Stomach (tissue), 9 donors: ENCODE measurements around the gene ASPG. TPM values are rescaled to one million over a fixed set of nuclear protein-coding genes. Genes with fewer than 3 reads are reported as not detected.

Experiments used
- DNase-seq, 2 donors: peaks; one replicate each; pipeline versions ENCODE4 v3.0.0 to v3.0.0-alpha.2; 2013 to 2019
- H3K27ac ChIP-seq, 5 donors: fragments of 200-600 bp in 4 of 5; sonication (generic) in 4 of 5; one replicate each; pipeline ENCODE4 v1.5.1; 2013 to 2019; ENCODE audit warnings: mild to moderate bottlenecking in 1 of 5, moderate library complexity in 1 of 5
- H3K27me3 ChIP-seq, 3 donors: fragments of 200-600 bp; sonication (generic); one replicate each; pipeline ENCODE4 v1.5.1; 2017 to 2019; ENCODE audit warnings: mixed run types in 1 of 3
- H3K36me3 ChIP-seq, 4 donors: fragments of 200-600 bp; sonication (generic); 1 replicate in 3 of 4; 2 replicates in 1 of 4; pipeline ENCODE4 v1.5.1; 2016 to 2019
- H3K4me1 ChIP-seq, 4 donors: fragments of 200-600 bp; sonication (generic); one replicate each; pipeline ENCODE4 v1.5.1; 2016 to 2019
- H3K4me3 ChIP-seq, 4 donors: fragments of 200-600 bp; sonication (generic) in 3 of 4; one replicate each; pipeline ENCODE4 v1.5.1; 2016 to 2019; ENCODE audit warnings: mild to moderate bottlenecking in 1 of 4
- H3K9me3 ChIP-seq, 4 donors: fragments of 200-600 bp; sonication (generic); one replicate each; pipeline ENCODE4 v1.5.1; 2016 to 2019
- EP300 ChIP-seq: sonication (generic); formaldehyde crosslinking; IDR thresholded peaks from one replicate; pipeline ENCODE4 v1.6.1; 2017; ENCODE audit warnings: antibody characterized with exemption
- POLR2A ChIP-seq, 4 donors: fragments of 450-650 bp; IDR thresholded peaks; one replicate each; pipeline ENCODE4 v1.6.1; 2016; ENCODE audit warnings: antibody characterized with exemption in 4 of 4, control low read depth in 2 of 4, mild to moderate bottlenecking in 1 of 4, moderate library complexity in 1 of 4
- POLR2AphosphoS5 ChIP-seq, 3 donors: sonication (generic); formaldehyde crosslinking; IDR thresholded peaks; one replicate each; pipeline ENCODE4 v1.6.1; 2016; ENCODE audit warnings: antibody characterized with exemption in 3 of 3
- WGBS, 5 donors: extraction: QIAGEN DNeasy Blood & Tissue Kit in 3 of 5; methylation state at CpG; one replicate each; pipeline versions ENCODE4 v1.1.5 to v1.1.7; 2013 to 2018; 5-methylcytosine and 5-hydroxymethylcytosine counted together
- intact Hi-C: fragments of 100-400 bp; cut with DNase I; formaldehyde crosslinking; loops from one replicate; pipeline ENCODE4 v1.15.1; 2023; ENCODE audit warnings: low total_unique reads
- polyA plus RNA-seq, 3 donors: library from polyadenylated mRNA; stranded (reverse); fragments of 200-250 nt; gene quantifications; one replicate each; pipeline ENCODE4 v1.2.3, GENCODE V29; 2013
- total RNA-seq, 5 donors: library from RNA; depleted of rRNA; stranded (reverse); fragments of >200 nt; gene quantifications; one replicate each; pipeline versions ENCODE4 v1.1.0 to v1.2.3, GENCODE V29; 2014 to 2016
- TF ChIP-seq, protein P1 (sequence below), 7 experiments: fragments of 450-650 bp in 4 of 7; fragments of 200-600 bp in 3 of 7; sonication (generic) in 3 of 7; IDR thresholded peaks; one replicate each; pipeline ENCODE4 v1.5.1; 2016 to 2019; ENCODE audit warnings: antibody characterized with exemption in 7 of 7, control low read depth in 2 of 7, mild to moderate bottlenecking in 1 of 7
- donor health status: healthy with polysubstance abuse.
- donor health status: Bipolar disorder and iron deficiency.
- donor health status: healthy.

The ASPG gene
- total and polyA plus RNA-seq, 8 donors = 0.12 to 10.7 (median 4.4) TPM; not detected in 1

DNA sequence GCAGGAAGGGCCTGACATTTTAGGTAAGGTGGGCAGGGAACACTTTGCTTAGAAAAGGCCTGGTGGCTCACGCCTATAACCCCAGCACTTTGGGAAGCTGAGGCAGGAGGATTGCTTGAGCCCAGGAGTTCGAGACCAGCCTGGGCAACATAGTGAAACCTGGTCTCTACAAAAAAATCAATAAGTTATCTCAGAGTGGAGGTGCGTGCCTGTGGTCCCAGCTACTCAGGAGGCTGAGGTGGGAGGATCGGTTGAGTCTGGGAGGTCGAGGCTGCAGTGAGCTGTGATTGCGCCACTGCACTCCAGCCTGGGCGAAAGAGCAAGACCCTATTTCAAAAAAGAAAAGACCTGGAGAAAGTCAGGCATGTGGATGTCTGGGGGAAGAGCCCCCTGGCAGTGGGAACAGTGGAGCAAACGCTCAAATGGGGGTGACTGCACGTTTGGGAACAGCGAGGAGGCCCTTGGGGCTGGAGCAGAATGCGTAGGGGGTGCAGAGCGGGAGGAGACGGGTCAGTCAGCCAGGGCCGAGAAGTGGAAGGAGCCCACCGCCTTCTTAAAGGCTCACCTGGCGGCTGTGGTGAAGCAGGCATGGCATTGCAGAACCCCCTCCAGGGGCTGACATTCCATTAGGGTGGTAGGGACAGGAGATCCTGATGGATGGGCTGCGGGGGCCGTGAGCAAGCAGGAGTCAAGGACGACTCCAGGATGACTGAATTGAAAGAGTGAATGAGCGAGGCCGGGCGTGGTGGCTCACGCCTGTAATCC lies 46.6 kb downstream of the ASPG start:
- H3K27ac ChIP-seq = no peak overlapping the region
- H3K4me3 ChIP-seq = no peak overlapping the region
- H3K36me3 ChIP-seq = no peaks in the 10 kb centered on the region
- peaks cover 16 to 68% (median 32%) of the 10 kb centered on the region in 3 donors for H3K27me3 ChIP-seq
- no peak for DNase-seq
- TF ChIP-seq POLR2A (IDR thresholded peaks at IDR 0.05) (no peak), EP300 (no peak), POLR2AphosphoS5 (IDR thresholded peaks at IDR 0.05) (no peak)
- TF ChIP-seq, protein P1, sequence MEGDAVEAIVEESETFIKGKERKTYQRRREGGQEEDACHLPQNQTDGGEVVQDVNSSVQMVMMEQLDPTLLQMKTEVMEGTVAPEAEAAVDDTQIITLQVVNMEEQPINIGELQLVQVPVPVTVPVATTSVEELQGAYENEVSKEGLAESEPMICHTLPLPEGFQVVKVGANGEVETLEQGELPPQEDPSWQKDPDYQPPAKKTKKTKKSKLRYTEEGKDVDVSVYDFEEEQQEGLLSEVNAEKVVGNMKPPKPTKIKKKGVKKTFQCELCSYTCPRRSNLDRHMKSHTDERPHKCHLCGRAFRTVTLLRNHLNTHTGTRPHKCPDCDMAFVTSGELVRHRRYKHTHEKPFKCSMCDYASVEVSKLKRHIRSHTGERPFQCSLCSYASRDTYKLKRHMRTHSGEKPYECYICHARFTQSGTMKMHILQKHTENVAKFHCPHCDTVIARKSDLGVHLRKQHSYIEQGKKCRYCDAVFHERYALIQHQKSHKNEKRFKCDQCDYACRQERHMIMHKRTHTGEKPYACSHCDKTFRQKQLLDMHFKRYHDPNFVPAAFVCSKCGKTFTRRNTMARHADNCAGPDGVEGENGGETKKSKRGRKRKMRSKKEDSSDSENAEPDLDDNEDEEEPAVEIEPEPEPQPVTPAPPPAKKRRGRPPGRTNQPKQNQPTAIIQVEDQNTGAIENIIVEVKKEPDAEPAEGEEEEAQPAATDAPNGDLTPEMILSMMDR (IDR thresholded peaks at IDR 0.05) = no peak
- peaks cover 5 to 21% (median 14%) of the 10 kb centered on the region in 4 donors for H3K9me3 ChIP-seq
- peaks cover 9 to 28% (median 18%) of the 10 kb centered on the region in 4 donors for H3K4me1 ChIP-seq
- intact Hi-C loops = loop anchor here (10.0 kb wide), 2 partner anchors 57 to 513 kb away; no protein-coding TSS in a partner anchor
- 70 to 80% (median 77%) methylated on average over 23 of the region's 23 CpGs for WGBS, 5 donors

DNA sequence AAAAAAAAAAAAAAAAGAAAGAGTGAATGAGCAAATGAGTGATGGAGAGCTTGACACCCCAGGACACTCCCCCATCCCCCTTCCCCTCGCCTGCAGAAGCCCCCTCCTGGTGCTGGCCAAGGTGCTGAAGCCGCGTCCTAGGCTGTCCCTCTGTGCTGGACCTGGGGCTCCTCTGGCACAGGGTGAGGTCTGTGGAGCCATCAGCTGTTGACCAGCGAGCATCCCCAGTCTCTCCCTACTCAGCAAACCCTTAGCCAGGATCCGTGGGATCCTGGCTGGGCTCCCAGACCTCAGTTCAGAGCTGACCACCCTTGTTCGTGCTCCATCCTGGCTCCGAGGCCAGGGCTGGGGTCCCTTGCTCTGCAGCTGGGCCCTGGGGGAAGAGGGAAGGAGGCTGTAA lies 47.5 kb downstream of the ASPG start:
- H3K9me3 ChIP-seq = peaks cover 5 to 21% (median 14%) of the 10 kb centered on the region in 4 donors
- 27 to 45% (median 41%) methylated on average over 5 to 7 of the region's 7 CpGs for WGBS, 5 donors
- H3K4me1 ChIP-seq = peaks cover 16 to 36% (median 27%) of the 10 kb centered on the region in 4 donors
- peaks cover 16 to 76% (median 41%) of the 10 kb centered on the region in 3 donors for H3K27me3 ChIP-seq
- no peak for DNase-seq
- H3K36me3 ChIP-seq = no peaks in the 10 kb centered on the region
- TF ChIP-seq, protein P1 (IDR thresholded peaks at IDR 0.05) = no peak
- TF ChIP-seq POLR2AphosphoS5 (IDR thresholded peaks at IDR 0.05) (no peak), POLR2A (IDR thresholded peaks at IDR 0.05) (no peak), EP300 (no peak)
- no peak overlapping the region for H3K4me3 ChIP-seq
- intact Hi-C loops = loop anchor here (10.0 kb wide), 2 partner anchors 58 to 512 kb away; no protein-coding TSS in a partner anchor
- H3K27ac ChIP-seq = no peak overlapping the region

DNA sequence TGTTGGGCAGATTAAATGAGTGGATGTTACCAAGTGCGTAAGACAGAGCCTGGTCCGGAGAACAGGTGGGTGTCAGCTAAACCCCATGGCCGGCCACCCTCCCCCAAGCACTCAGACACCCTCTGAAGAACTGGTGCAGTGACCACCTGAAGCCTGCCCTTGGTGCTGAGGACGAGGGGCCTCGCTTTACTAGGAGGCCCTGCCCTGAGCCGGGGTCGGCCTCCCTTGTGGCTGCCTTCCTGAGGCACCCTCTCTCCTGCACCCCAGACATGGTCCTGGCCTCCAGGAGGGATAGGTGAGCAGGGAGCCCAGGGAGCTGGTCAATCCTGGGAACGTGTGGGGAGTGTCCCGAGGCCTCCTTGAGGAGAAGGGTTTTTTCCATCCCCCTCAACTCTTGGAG lies 48.0 kb downstream of the ASPG start:
- no peak for DNase-seq
- Histone ChIP-seq H3K27me3 (peaks cover 16 to 81% (median 46%) of the 10 kb centered on the region in 3 donors), H3K4me3 (no peak overlapping the region), H3K9me3 (peaks cover 5 to 21% (median 14%) of the 10 kb centered on the region in 4 donors), H3K4me1 (peaks cover 21 to 41% (median 32%) of the 10 kb centered on the region in 4 donors), H3K27ac (no peak overlapping the region), H3K36me3 (no peaks in the 10 kb centered on the region)
- TF ChIP-seq POLR2A (IDR thresholded peaks at IDR 0.05) (no peak), EP300 (no peak), POLR2AphosphoS5 (IDR thresholded peaks at IDR 0.05) (no peak)
- TF ChIP-seq, protein P1 (IDR thresholded peaks at IDR 0.05) = no peak
- intact Hi-C loops = loop anchor here (10.0 kb wide), 2 partner anchors 59 to 511 kb away; no protein-coding TSS in a partner anchor
- 69 to 89% (median 85%) methylated on average over 9 of the region's 9 CpGs for WGBS, 5 donors

DNA sequence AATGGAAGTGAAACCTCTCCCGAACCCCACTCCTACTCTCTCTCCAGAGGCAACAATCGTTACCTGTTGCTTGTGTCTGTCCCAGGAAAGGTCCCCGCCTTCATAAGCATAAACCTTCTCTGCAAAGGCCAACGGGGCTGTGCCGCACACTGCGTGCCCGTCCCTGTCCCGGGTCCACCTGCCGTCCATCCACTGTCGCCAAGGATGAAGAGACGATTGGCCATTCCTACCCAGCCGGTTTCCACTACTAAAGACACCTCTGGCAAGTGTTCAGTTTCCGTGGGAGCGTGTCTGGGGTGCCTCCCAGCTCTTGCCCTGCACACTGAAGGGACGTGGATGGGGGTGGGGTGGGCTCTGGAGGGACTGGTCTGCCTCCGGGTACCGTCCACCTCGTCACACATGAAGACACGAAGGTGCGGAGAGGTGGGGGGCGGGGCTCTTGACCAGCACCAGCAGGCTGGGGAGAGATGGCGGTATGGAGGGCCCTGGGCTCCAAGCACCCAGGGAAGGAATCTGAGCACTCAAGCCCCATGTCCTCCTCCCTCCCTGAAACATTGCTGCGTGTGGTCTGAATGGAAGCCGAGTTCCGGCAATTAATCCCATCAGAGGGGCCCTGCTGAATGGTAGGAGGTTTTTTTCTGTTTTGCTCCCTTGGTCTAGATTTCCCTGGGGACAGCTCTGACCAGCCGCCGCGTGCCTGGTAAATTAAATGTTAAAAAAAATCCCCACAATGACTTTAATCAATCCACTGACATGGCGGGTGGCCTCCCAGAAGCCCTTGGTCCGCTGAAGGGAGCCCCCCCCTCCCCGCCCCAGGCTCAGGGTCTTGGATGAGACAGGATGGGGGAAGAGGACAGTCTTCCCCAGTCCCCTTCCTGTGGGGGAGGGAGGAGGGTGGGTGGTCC lies 48.8 kb downstream of the ASPG start:
- DNase-seq = no peak
- 47 to 59% (median 54%) methylated on average over 27 to 31 of the region's 31 CpGs for WGBS, 5 donors
- H3K4me3 ChIP-seq = no peak overlapping the region

More for the DNA sequence above, 48.8 kb downstream of the ASPG start:
- no peak for TF ChIP-seq POLR2A (IDR thresholded peaks at IDR 0.05)
- H3K36me3 ChIP-seq = no peaks in the 10 kb centered on the region
- peaks cover 26 to 49% (median 40%) of the 10 kb centered on the region in 4 donors for H3K4me1 ChIP-seq
- H3K9me3 ChIP-seq = peaks cover 4 to 17% (median 10%) of the 10 kb centered on the region in 4 donors
- intact Hi-C loops = loop anchor here (10.0 kb wide), 2 partner anchors 60 to 510 kb away; no protein-coding TSS in a partner anchor
- H3K27ac ChIP-seq = no peak overlapping the region
- peaks cover 16 to 89% (median 54%) of the 10 kb centered on the region in 3 donors for H3K27me3 ChIP-seq
